Posterior cingulate gyrus (tissue), 11 donors: Measurements from ENCODE around the gene MRPS31.
A peak's percentile ranks its signal among the peaks of the same experiment; 100 is the strongest.
"Not testable (repeated sequence)": the region's sequence is repeated elsewhere in the genome, so short reads cannot be mapped to it uniquely, and the experiment has no call there.

Source experiments
- DNase-seq, 10 donors: peaks; one replicate each; pipeline versions ENCODE4 v3.0.0 to v3.0.0-alpha.2; 2020 to 2021; ENCODE audit warnings: mixed read lengths in 3 of 10
- intact Hi-C: fragments of 100-400 bp; cut with DNase I; formaldehyde crosslinking; loops from one replicate; pipeline ENCODE4 v1.15.1; 2023

The MRPS31 gene

GRCh38 chr13:40765602-40766001 lies 5.4 kb downstream of the MRPS31 start:
- DNase-seq, result no peak
- intact Hi-C loops, result no loop called here

- intact Hi-C loops, result no loop called here
- no peak for DNase-seq
Observed at GRCh38 chr13:40764587-40765403, 6.2 kb downstream of the MRPS31 start.

GRCh38 chr13:40762849-40763248 lies 8.1 kb downstream of the MRPS31 start:
- intact Hi-C loops, result no loop called here
- no peak for DNase-seq

GRCh38 chr13:40758811-40759210 lies 12.2 kb downstream of the MRPS31 start:
- intact Hi-C loops, result no loop called here
- no peak for DNase-seq

GRCh38 chr13:40756042-40756441 lies 14.9 kb downstream of the MRPS31 start:
- no peak for DNase-seq
- intact Hi-C loops, result no loop called here

GRCh38 chr13:40755082-40755700 lies 15.8 kb downstream of the MRPS31 start:
- intact Hi-C loops, result no loop called here
- DNase-seq, result no peak

- intact Hi-C loops, result no loop called here
Observed at GRCh38 chr13:40749327-40749726, 21.7 kb downstream of the MRPS31 start.

GRCh38 chr13:40735232-40735548 lies 35.8 kb downstream of the MRPS31 start:
- intact Hi-C loops, DNase-seq: not testable (repeated sequence)

More at GRCh38 chr13:40749327-40749726, 21.7 kb downstream of the MRPS31 start:
- DNase-seq, result no peak

- intact Hi-C loops, DNase-seq: not testable (repeated sequence)
Observed at GRCh38 chr13:40734536-40735231, 36.3 kb downstream of the MRPS31 start.

GRCh38 chr13:40732658-40733057 lies 38.3 kb downstream of the MRPS31 start:
- intact Hi-C loops, result no loop called here

GRCh38 chr13:40728595-40728994 lies 42.4 kb downstream of the MRPS31 start:
- intact Hi-C loops, result no loop called here
- no peak for DNase-seq

More at GRCh38 chr13:40732658-40733057, 38.3 kb downstream of the MRPS31 start:
- DNase-seq, result no peak

- intact Hi-C loops, DNase-seq: not testable (repeated sequence)
Observed at GRCh38 chr13:40714433-40714832, 56.6 kb downstream of the MRPS31 start.

- intact Hi-C loops, result no loop called here
Observed at GRCh38 chr13:40706439-40706838, 64.6 kb downstream of the MRPS31 start.

GRCh38 chr13:40697711-40698110 lies 73.3 kb downstream of the MRPS31 start:
- DNase-seq, result no peak
- intact Hi-C loops, result no loop called here

More at GRCh38 chr13:40706439-40706838, 64.6 kb downstream of the MRPS31 start:
- no peak for DNase-seq

GRCh38 chr13:40694426-40694825 lies 76.6 kb downstream of the MRPS31 start:
- DNase-seq, result no peak
- intact Hi-C loops, result no loop called here

GRCh38 chr13:40692946-40693345 lies 78.0 kb downstream of the MRPS31 start:
- no peak for DNase-seq
- intact Hi-C loops, result no loop called here

GRCh38 chr13:40688781-40689180 lies 82.2 kb downstream of the MRPS31 start:
- intact Hi-C loops, result no loop called here

GRCh38 chr13:40682449-40683240 lies 88.3 kb downstream of the MRPS31 start:
- intact Hi-C loops, result loop anchor here (2.0 to 5.0 kb wide), 4 partner anchors 614 to 1000 kb away; no protein-coding TSS in a partner anchor
- no peak for DNase-seq

More at GRCh38 chr13:40688781-40689180, 82.2 kb downstream of the MRPS31 start:
- DNase-seq, result no peak

GRCh38 chr13:40681341-40682146 lies 89.4 kb downstream of the MRPS31 start:
- intact Hi-C loops, result loop anchor here (2.0 to 5.0 kb wide), 4 partner anchors 613 to 999 kb away; no protein-coding TSS in a partner anchor
- peak in 1 of 10 donors; percentile 22 for DNase-seq
